HS-5 (cell line): Measurements from ENCODE around the gene CDC34.

Experiments
- DNase-seq: peaks from one replicate; pipeline ENCODE4 v3.0.0-alpha.2; 2012; ENCODE audit warnings: low read depth

The CDC34 gene

DNA sequence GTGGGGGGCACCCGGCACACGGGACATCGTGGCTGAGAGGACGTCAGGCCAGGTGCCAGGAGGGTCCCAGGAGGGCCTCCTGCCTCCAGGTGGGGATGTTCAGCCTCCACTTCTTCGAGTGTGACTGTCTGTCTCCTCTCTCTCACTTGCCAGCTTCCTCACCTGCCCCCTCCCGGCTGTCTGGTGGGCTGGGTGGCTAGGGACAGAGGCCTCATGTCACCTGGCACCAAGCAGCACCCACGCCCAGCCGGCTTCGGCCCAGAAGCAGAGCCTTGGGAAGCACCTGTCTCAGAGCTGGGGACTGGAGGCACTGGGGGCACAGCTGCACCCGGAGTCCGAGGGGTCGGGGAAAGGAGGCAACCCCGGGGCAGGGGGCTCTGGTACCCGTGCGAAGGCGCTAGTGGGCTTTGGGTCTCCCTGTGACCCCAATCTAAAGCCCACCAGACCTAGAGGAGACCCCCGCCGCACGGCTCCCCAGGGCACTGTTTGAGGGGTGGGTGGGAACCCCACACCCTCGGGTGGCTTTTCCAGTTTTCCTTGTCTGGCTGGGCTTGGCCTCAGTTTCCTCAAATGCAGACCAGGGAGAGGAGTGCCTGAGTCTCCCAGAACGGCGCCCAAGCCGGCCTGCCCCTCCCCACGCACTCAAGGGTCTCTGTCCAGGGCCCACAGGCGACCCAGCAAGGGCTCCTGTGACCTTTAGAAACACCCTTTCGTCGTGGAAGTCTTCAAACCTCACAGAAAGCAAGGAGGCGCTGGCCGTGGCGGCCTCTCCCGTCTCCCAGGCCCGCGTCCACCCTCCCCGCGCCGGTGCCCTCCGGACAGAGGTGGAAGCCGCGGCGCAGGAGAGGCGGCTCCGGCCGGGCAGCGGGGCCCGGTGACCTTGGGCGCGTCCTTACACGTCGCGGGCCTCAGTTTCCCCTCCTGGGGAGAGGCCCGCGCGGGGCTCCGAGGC lies 57.5 kb downstream of the CDC34 start:
- no peak for DNase-seq

DNA sequence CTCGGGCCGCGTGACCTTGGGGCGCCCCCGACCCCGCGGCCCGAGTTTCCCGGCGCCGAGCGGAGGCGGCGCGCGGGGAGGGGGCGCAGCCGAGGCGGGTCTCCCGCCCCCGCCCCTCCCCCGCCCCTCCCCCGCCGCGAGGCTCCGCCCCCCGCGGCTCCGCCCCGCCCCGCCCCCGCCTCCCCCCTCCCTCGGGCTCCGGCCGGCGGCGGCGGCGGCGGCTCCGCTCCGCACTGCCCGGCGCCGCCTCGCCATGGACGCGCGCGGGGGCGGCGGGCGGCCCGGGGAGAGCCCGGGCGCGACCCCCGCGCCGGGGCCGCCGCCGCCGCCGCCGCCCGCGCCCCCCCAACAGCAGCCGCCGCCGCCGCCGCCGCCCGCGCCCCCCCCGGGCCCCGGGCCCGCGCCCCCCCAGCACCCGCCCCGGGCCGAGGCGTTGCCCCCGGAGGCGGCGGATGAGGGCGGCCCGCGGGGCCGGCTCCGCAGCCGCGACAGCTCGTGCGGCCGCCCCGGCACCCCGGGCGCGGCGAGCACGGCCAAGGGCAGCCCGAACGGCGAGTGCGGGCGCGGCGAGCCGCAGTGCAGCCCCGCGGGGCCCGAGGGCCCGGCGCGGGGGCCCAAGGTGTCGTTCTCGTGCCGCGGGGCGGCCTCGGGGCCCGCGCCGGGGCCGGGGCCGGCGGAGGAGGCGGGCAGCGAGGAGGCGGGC lies 58.3 kb downstream of the CDC34 start, which contains the start of gene HCN2:
TSS of gene HCN2 (plus strand) at position 189 of the 703 bp plus-strand sequence. CDS start at position 254, 65 bp downstream.
- no peak for DNase-seq

DNA sequence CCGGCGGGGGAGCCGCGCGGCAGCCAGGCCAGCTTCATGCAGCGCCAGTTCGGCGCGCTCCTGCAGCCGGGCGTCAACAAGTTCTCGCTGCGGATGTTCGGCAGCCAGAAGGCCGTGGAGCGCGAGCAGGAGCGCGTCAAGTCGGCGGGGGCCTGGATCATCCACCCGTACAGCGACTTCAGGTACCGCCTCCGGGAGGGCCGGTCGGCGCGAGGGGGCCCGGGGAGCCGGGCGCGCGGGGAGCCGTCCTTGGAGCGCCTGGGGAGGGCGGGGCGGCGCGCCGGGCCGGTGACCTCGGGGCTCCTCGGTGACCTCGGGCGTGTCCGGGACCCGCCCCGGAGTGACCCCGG lies 58.8 kb downstream of the CDC34 start:
- DNase-seq = no peak

DNA sequence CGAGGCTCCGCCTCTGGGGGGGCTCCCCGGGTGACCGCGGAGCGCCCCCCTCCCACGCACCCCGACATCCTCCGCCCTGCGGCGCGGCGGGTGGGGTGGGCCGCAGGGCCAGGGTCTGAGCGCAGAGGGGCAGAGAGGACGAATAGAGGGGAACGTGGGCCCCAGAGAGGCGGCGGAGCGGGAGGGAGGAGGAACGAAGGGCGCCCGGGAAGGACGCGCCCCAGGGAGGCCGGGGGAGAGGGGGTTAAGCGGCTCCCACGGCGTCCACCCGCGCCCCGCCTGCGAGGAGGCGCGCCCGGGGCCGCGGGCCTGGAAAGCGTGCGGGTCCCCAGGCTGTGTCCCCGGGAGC lies 59.2 kb downstream of the CDC34 start:
- DNase-seq = no peak

DNA sequence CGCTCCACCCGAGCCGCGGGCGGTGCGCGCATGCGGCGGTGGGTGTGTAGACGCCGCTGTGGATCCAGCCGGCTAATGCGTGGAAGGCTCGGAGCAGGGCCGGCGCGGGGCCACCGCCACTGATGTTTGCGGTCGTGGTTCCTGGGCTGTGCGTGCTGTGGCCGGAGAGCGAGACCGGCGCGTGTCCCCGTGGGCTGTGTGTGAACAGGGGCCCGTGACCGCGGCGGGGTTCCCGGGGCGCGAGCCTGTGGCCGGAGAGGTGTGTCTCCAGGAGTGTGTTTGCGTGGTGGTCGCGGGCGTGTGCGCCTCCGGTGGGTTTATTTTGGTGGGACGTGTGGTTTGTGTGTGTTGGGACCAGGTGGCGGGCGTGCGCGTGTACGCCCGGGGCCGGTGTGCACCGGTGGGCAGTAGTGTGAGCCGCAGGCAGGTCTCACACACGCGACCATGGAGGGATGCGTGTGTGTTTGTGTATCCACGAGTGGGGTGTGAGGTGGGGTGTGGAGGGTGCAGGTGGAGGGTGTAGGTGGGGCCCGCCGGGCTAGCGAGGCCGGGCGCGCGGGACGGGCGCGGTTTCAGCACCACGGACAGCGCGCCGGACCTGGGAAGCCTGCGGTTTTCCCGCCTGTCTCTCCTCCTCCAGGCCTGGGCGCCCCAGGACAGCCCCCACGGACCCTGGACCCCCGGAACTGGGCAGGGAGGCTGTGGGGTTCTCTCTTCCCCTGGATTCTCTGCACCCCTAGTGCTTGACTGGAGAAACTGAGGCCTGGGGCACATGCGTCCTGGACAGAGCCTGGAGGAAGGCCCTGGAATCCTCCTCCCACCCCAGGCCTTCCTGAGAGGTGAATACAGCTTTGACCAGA lies 59.8 kb downstream of the CDC34 start:
- DNase-seq = no peak
